Measurements from ENCODE around the gene DYRK3. TPM values are rescaled to one million over a fixed set of nuclear protein-coding genes. Genes with fewer than 3 reads are reported as not detected.

Gene DYRK3
- total and polyA plus RNA-seq, 2 of the 8 experiments (the other 6 are each of a cell fraction or from before 2014, with no cell fraction given), result 2.1 to 8.5 TPM

- Histone ChIP-seq H3K56ac (replicated peaks; ENCODE audit: insufficient read length, low read depth, low read length) (no peak overlapping the region), H3K79me1 (ENCODE audit: low read depth, low read length) (peaks cover 14% of the 10 kb centered on the region), H3K27me3 (replicated peaks in 1 of 4; ENCODE audit: control insufficient read depth in 3 of 4, extremely low read depth in 1 of 4, insufficient read depth in 3 of 4, low read length in 3 of 4) (peaks cover 9 to 31% (median 26%) of the 10 kb centered on the region in 4 experiments), H2BK120ac (replicated peaks; ENCODE audit: low read depth, low read length) (no peak overlapping the region), H3K4ac (replicated peaks; ENCODE audit: insufficient read length, low read depth, low read length) (no peak overlapping the region), H2BK20ac (ENCODE audit: low read length) (no peak overlapping the region), H3K79me2 (ENCODE audit: control insufficient read depth in 1 of 2, insufficient read depth in 2 of 2, low read length in 2 of 2) (peaks cover 10 to 35% of the 10 kb centered on the region in 2 experiments), H2BK15ac (ENCODE audit: low read length) (no peak overlapping the region), H4K5ac (ENCODE audit: insufficient read length, low read depth, low read length) (peak overlapping the region; percentile 25), H3K23ac (ENCODE audit: insufficient read length) (no peak overlapping the region), H3K9me3 (ENCODE audit: insufficient read depth in 2 of 2, low read depth in 1 of 2, low read length in 1 of 2) (no peaks in the 10 kb centered on the region), H3K23me2 (ENCODE audit: low read depth, low read length) (peaks cover 7% of the 10 kb centered on the region), H4K91ac (replicated peaks; ENCODE audit: insufficient read length, low read length) (no peak overlapping the region), H3K18ac (ENCODE audit: extremely low read depth, low read length) (peak overlapping the region; percentile 61; the same call in 1 of the 2 replicates), H3K36me3 (ENCODE audit: control insufficient read depth in 2 of 4, insufficient read depth in 4 of 4, low read length in 3 of 4) (no peaks in the 10 kb centered on the region), H4K8ac (ENCODE audit: extremely low read depth, insufficient read depth, low read length) (peak overlapping the region; percentile 45; the same call in 1 of the 2 replicates), H3K4me2 (ENCODE audit: insufficient read depth in 1 of 2, low read depth in 2 of 2, low read length in 2 of 2) (peak overlapping the region; percentile 87 to 95), H2BK5ac (ENCODE audit: low read depth, low read length) (no peak overlapping the region), H3K9ac (replicated peaks in 1 of 4; ENCODE audit: extremely low read depth in 1 of 4, low read depth in 3 of 4, low read length in 3 of 4) (peak overlapping the region in 3 of 4 experiments; percentile 49 to 69 (median 64); a peak in 5 of 7 replicates), H3K27ac (ENCODE audit: low read depth, low read length) (peak overlapping the region; percentile 52; the same call in 1 of the 2 replicates), H2AK5ac (ENCODE audit: low read depth, low read length) (no peak overlapping the region), H3K4me3 (ENCODE audit: extremely low read depth in 1 of 4, insufficient read depth in 2 of 4, low read depth in 3 of 4, low read length in 4 of 4) (peak overlapping the region; percentile 80 to 88 (median 82)), H3K14ac (ENCODE audit: insufficient read length) (no peak overlapping the region), H2BK12ac (ENCODE audit: low read depth, low read length) (no peak overlapping the region), H4K20me1 (replicated peaks in 1 of 2; ENCODE audit: control insufficient read depth in 1 of 2, insufficient read depth in 2 of 2, low read length in 2 of 2) (peaks cover 30% of the 10 kb centered on the region in 2 experiments), H3K4me1 (replicated peaks in 1 of 4; ENCODE audit: control insufficient read depth in 3 of 4, insufficient read depth in 4 of 4, low read length in 3 of 4) (peaks cover 10 to 27% (median 15%) of the 10 kb centered on the region in 4 experiments), H2AFZ (ENCODE audit: low read length) (0 out of 2 replicates have a peak overlapping the region, but pooled peaks have one; percentile 36)
- 2% methylated on average over 44 of the region's 48 CpGs; no CpG with 5 or more reads in 1 of the 2 experiments for WGBS, 2 experiments (ENCODE audit: extremely low coverage in 1 of 2, insufficient coverage in 1 of 2, insufficient read length in 1 of 2, insufficient replicate concordance in 2 of 2, low coverage in 1 of 2, low lambda C conversion rate in 2 of 2, missing lambda C conversion rate in 1 of 2)
- FAIRE-seq (no peak), DNase-seq (ENCODE audit: low read depth in 1 of 2, low spot score in 2 of 2) (no peak)
- ChIA-PET POLR2A (ENCODE audit: partially characterized antibody) (interaction anchor here (1.1 kb wide), 1 partner anchor 51 kb away, joined by 3 read pairs; the partner anchor contains the start of gene DYRK3), CTCF (ENCODE audit: partially characterized antibody) (interaction anchor here (10.4 kb wide), 1 partner anchor 28 kb away, joined by 48 read pairs; no protein-coding TSS in a partner anchor)
- TF ChIP-seq TAF1 (IDR thresholded peaks at IDR 0.05; ENCODE audit: low read depth, low read length) (peak; percentile 58; the same call in 1 of the 2 replicates), FOSL1 (IDR thresholded peaks at IDR 0.05; ENCODE audit: insufficient read depth, low read depth, low read length) (no peak), ASH2L (IDR thresholded peaks at IDR 0.05; ENCODE audit: low read length) (peak; percentile 69), MAX (IDR thresholded peaks at IDR 0.05) (no peak), ATF3 (IDR thresholded peaks at IDR 0.05; ENCODE audit: insufficient read depth, low read depth, low read length) (no peak), YY1 (IDR thresholded peaks at IDR 0.05; ENCODE audit: low read depth, low read length) (peak; percentile 67), RAD21 (IDR thresholded peaks at IDR 0.05 in 1 of 2, conservative IDR thresholded peaks at IDR 0.05 in 1 of 2; ENCODE audit: low read depth in 2 of 2, low read length in 2 of 2) (no peak), KDM4A (IDR thresholded peaks at IDR 0.05; ENCODE audit: low read depth, low read length, severe bottlenecking) (peak; percentile 35), BRCA1 (IDR thresholded peaks at IDR 0.05; ENCODE audit: low read depth, low read length) (no peak), SP2 (IDR thresholded peaks at IDR 0.05; ENCODE audit: low read length) (no peak)
Measured at GRCh38 chr1:206685769-206686477, 50.6 kb downstream of the DYRK3 start.

Measured in H1 (cell line).